Stimulated activated CD8-positive, alpha-beta memory T cell treated with anti-CD3 and anti-CD28 coated beads, Interleukin-12 subunit alpha, Interleukin-12 subunit beta, amount 100 ng/mL, for 24 hours (primary cell): ENCODE data around the gene OR5M11.
"Not testable (repeated sequence)": the region's sequence is repeated elsewhere in the genome, so short reads cannot be mapped to it uniquely, and the experiment has no call there.

ENCODE experiments used
- DNase-seq: peaks from one replicate; pipeline ENCODE4 v3.0.0-alpha.2; 2020; ENCODE audit errors: extremely low read depth

OR5M11 gene

DNA sequence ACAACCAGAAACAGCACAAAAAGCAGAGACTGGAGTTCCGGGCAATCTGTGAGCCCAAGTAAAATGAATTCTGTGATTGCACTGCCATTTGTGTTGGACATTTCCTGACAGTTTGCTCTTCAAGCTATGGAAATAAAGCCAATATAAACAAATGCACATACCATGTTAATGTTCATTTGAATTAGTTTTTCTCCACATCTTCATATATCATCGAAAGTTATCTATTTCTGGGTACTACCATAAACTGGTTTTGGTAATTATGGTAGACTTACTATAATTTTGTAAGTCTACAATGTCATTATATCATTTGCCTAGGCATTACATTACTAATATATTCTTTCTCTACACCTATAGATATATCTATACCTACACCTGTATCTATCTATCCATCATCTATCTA lies at the start of gene OR5M11:
Gene OR5M11 (minus strand): TSS at position 101 of the 400 bp plus-strand sequence. CDS start 0 bp downstream, at position 101.
- no peak for DNase-seq

GRCh38 chr11:56592088-56592717 lies 49.1 kb upstream of the OR5M11 start:
- DNase-seq = not testable (repeated sequence)

DNA sequence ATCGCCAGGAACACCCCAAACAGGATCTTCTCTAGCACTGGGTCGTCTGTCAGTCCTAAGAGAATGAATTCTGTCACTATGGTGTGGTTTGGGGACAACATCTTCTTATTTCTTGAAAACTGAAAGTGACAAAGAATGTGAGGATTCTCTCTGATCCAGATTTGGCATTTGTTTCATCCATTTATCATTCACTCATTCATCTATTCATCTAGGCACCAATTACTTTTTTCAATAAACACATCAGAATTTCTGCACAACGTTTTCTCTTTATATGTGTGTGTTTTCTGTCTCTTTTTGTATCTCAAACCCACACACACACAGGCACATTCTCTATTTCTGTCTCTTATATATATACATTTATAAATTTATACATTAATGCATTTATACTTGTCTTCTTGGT lies 34.6 kb upstream of the OR5M11 start, which contains the start of gene OR5M10:
Gene OR5M10 (minus strand): TSS at position 101 of the 400 bp plus-strand sequence. CDS start 0 bp downstream, at position 101.
- DNase-seq = no peak

DNA sequence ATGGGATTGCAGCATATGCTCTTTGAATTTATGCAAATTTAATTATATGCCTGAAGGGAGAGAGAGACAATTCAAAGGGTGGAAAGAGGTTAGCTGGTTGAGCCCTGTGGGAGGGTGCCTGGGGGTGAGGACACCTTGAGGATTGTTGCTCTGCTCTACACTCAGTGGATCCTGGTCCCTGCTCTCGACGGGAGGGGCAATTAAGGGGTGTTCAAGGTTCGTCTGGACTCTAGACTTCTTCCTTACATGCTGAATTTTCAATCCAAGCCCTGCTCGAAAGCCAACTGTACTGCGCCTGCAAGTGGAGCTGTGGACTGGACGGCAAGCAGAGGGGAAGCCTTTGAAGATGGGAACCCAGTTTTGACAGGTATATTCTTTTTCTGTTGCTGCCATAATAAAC lies 15.5 kb upstream of the OR5M11 start:
- DNase-seq = no peak

DNA sequence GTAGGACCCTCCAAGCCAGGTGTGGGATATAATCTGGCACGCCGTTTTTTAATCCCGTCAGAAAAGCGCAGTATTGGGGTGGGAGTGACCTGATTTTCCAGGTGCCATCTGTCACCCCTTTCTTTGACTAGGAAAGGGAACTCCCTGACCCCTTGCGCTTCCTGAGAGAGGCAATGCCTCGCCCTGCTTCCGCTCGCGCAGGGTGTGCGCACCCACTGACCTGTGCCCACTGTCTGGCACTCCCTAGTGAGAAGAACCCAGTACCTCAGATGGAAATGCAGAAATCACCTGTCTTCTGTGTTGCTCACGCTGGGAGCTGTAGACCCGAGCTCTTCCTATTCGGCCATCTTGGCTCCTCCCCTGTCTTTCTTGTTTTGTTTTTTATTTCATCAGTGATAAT lies 11.6 kb upstream of the OR5M11 start:
- DNase-seq = not testable (repeated sequence)

DNA sequence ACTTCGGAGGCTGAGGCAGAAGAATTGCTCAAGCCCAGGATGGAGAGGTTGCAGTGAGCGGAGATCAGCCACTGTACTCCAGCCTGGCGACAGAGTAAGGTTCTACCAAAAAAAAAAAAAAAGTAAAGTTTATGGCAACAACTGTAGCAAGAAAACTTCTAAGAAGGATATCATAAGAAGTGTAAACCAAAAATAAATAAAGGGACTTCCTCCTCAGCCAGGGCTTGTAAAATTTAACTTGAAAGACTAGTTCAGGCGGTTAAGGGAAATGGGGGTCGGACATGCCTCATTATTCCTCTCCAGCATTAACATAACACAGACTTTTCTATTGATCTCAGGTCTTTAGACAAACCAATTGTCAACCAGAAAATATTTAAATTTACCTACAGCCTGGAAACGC lies 2.5 kb upstream of the OR5M11 start:
- DNase-seq = no peak

DNA sequence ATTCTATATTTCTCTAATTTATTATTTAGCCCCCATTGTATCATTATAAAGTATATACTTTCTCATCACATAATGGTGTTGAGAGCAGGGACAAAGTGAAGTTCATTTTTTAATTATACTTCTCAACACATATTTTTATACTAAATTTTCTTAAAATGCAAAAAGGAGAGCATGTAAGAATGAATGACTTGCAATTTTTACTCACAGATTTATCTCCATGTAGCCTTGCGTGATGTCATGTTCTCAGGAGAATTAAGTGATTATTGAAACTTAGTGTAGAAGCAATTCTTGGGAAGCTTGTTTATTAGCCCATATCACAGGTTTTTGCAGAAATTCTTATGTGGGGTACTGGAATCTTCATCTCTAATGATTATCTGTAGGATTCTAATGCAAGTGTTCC lies 682 bp upstream of the OR5M11 start:
- DNase-seq = no peak

- no peak for DNase-seq
Observed at GRCh38 chr11:56533054-56533740, 9.9 kb downstream of the OR5M11 start.

DNA sequence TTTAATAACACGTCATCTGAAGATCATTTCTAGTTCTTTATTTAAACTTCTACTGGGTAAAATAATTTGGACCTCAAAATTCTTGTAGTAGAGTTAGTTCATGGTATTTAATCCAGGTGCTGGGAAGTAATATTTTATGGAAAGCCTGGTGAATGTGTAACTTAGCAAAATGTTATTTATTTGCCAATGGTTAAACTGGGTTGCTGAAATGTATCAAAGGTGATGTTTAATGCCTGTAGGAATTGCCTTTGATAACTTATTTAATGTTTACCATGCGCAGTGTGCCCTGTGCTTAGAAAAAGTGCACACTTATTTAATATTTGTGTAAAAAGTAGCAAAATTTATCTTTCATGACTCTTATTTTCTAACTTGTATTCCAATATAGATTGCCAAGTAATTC lies 11.2 kb downstream of the OR5M11 start:
- DNase-seq = no peak

GRCh38 chr11:56522008-56522407 lies 21.0 kb downstream of the OR5M11 start:
- no peak for DNase-seq

DNA sequence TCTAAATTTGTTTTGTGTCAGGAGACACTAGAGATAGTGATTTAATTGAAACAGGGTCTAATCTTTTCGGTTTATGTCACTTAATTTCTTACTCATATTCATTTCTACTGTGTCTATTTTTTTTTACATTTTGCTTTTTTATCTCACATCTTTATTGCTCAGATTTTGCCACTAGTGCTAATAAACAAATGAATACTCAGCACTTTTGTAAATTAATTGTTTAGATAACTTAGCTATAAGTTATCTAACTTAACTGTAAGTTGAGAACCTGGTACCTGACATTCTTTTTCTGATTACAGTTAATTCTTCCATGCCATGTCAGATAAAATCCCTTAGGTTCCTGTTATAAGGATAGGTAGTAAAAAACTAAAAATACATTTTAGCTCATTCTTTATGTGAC lies 29.8 kb downstream of the OR5M11 start:
- no peak for DNase-seq

DNA sequence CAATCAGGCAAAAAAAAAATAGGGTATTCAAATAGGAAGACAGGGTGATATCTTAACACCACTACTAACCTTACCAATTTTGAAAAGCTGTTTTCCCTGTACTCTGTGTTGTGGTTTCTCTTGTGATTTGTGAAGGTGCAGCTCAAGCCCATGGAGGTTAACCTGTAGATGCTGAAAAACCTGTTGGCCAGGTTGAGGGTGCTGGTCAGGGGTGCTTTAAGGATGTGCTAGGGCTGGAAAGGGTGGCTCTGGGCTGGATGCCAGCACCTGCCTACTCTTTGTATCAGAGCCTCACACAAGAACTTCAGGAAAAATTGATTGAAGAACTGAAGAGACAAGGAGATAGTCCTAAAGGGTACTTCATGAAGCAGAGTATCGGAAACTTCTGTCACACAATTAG lies 33.6 kb downstream of the OR5M11 start:
- no peak for DNase-seq

- DNase-seq = no peak
Observed at GRCh38 chr11:56497010-56497409, 46.0 kb downstream of the OR5M11 start.

DNA sequence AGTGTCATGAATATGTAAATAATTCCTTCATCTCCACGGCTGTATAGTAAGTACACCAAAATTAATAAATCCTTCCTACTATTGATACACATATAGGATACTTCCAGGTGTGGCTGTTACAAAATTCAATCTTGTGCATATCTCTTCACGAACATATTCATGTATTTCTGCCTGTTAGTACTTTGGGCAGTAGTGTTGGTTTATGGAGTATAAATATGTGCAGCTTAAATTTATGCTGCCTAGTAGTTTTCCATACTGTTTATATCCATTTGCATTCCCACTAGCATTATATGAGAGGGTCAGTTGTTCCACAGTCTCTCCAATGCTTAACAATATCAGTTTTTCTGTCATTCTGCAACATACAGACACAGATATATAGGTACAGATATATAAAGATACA lies 47.9 kb downstream of the OR5M11 start:
- no peak for DNase-seq
